GM12878 (cell line): ENCODE measurements around the gene MBOAT2. TPM values are rescaled to one million over a fixed set of nuclear protein-coding genes. Genes with fewer than 3 reads are reported as not detected.

Experiments
- ATAC-seq: fragments of 200-7000 bp; cut with Tn5 transposase; 3 replicates; pipeline ENCODE4 v1.9.1; 2020; ENCODE audit warnings: mild to moderate bottlenecking, moderate library complexity
- BruUV-seq: library from RNA; stranded (reverse); fragments of 400-500 nt; replicated peaks from 2 replicates; lab custom pipeline; 2021; lab: Mats Ljungman, UMichigan
- CTCF ChIA-PET: fragments of 300-600 bp; sonication (Branson Sonifier 250); formaldehyde crosslinking; extraction: SDS; loops from one replicate; lab custom pipeline; 2021; ENCODE audit warnings: inconsistent platforms; lab: Yijun Ruan, JAX
- POLR2A ChIA-PET: fragments of 350-600 bp; formaldehyde crosslinking; extraction: SDS; loops from one replicate; lab custom pipeline; 2021; ENCODE audit warnings: inconsistent platforms; lab: Charles Lee
- RAD21 ChIA-PET: fragments of 300-600 bp; sonication (Branson Sonifier 250); formaldehyde crosslinking; loops from one replicate; lab custom pipeline; 2023; ENCODE audit warnings: antibody characterized with exemption; ENCODE audit not compliant: unreplicated experiment; lab: Charles Lee
- SMC1A ChIA-PET: fragments of 300-600 bp; sonication (Branson Sonifier 250); formaldehyde crosslinking; loops from one replicate; lab custom pipeline; 2023; ENCODE audit not compliant: unreplicated experiment, uncharacterized antibody; lab: Charles Lee
- DNase-seq: peaks from one replicate; pipeline ENCODE4 v3.0.0-alpha.2; 2011; ENCODE audit warnings: low read depth, low spot score
- FAIRE-seq: peaks from 3 replicates; lab custom pipeline; 2011; peaks lifted over from hg19 to GRCh38; lab: Jason Lieb, UNC
- H2AFZ ChIP-seq: 2 replicates; pipeline ENCODE4 v1.6.0; 2011; ENCODE audit warnings: low read depth, low read length, control low read depth; ENCODE audit not compliant: control insufficient read depth
- H3K27ac ChIP-seq: 2 replicates; pipeline ENCODE4 v1.5.1; 2011; ENCODE audit warnings: control low read depth; ENCODE audit not compliant: control insufficient read depth, insufficient read depth
- H3K27me3 ChIP-seq, 2 experiments: replicated peaks in 1 of 2; 2 replicates each; pipeline versions ENCODE4 v1.6.0 to v1.6.1; 2011; ENCODE audit warnings: low read length in 1 of 2; ENCODE audit not compliant: control insufficient read depth in 2 of 2, insufficient read depth in 2 of 2
- H3K36me3 ChIP-seq, 2 experiments: 2 replicates each; pipeline ENCODE4 v1.5.1; 2011; ENCODE audit warnings: low read length in 1 of 2; ENCODE audit not compliant: control insufficient read depth in 2 of 2, insufficient read depth in 2 of 2
- H3K4me1 ChIP-seq: 2 replicates; pipeline ENCODE4 v1.6.1; 2011; ENCODE audit warnings: mild to moderate bottlenecking, low read length, moderate library complexity, mixed read lengths; ENCODE audit not compliant: control insufficient read depth, insufficient read depth
- H3K4me2 ChIP-seq: 2 replicates; pipeline ENCODE4 v1.6.0; 2011; ENCODE audit warnings: control low read depth; ENCODE audit not compliant: control insufficient read depth, insufficient read depth
- H3K4me3 ChIP-seq: fragments of 200-600 bp; sonication (generic); 2 replicates; pipeline ENCODE4 v1.5.1; 2016
- H3K79me2 ChIP-seq: 2 replicates; pipeline ENCODE4 v1.6.0; 2011; ENCODE audit warnings: low read length; ENCODE audit not compliant: control insufficient read depth, insufficient read depth
- H3K9ac ChIP-seq: 2 replicates; pipeline ENCODE4 v1.8.0; 2011; ENCODE audit warnings: low read length, control low read depth, mixed read lengths; ENCODE audit not compliant: control insufficient read depth, insufficient read depth
- H3K9me3 ChIP-seq: replicated peaks from 3 replicates; pipeline ENCODE4 v1.5.1; 2011; ENCODE audit warnings: mild to moderate bottlenecking, low read length; ENCODE audit not compliant: control insufficient read depth, insufficient read depth
- H4K20me1 ChIP-seq: 2 replicates; pipeline ENCODE4 v1.6.0; 2011; ENCODE audit not compliant: control insufficient read depth, insufficient read depth
- BCL11A ChIP-seq: IDR thresholded peaks from 2 replicates; pipeline ENCODE4 v1.6.1; 2011; ENCODE audit warnings: low read depth, low read length
- FOS ChIP-seq: IDR thresholded peaks from 3 replicates; pipeline ENCODE4 v1.6.1; 2011; ENCODE audit warnings: borderline replicate concordance; ENCODE audit not compliant: insufficient read length; ENCODE audit errors: extremely low read depth
- LARP7 ChIP-seq: fragments of 450-650 bp; IDR thresholded peaks from 2 replicates; pipeline ENCODE4 v1.6.1; 2017; ENCODE audit warnings: mild to moderate bottlenecking
- NR2F1 ChIP-seq: fragments of 450-650 bp; conservative IDR thresholded peaks from 2 replicates; pipeline ENCODE4 v1.6.1; 2017; ENCODE audit warnings: mild to moderate bottlenecking
- SPI1 ChIP-seq: IDR thresholded peaks from 2 replicates; pipeline ENCODE4 v1.6.1; 2011; ENCODE audit warnings: low read depth, mild to moderate bottlenecking, low read length, moderate library complexity, borderline replicate concordance; ENCODE audit not compliant: insufficient read depth
- YY1 ChIP-seq: IDR thresholded peaks from 2 replicates; pipeline ENCODE4 v1.6.1; 2011; ENCODE audit warnings: low read depth, mild to moderate bottlenecking, low read length
- WGBS: methylation state at CpG from one replicate; pipeline ENCODE4 v1.1.6; 2016; ENCODE audit warnings: low lambda C conversion rate; ENCODE audit not compliant: insufficient replicate concordance, insufficient coverage; ENCODE audit errors: missing lambda C conversion rate; 5-methylcytosine and 5-hydroxymethylcytosine counted together
- in situ Hi-C: fragments of 300-500 bp; cut with MboI; formaldehyde crosslinking; loops from 9 replicates; pipeline ENCODE4 v1.14.3; 2018; ENCODE audit warnings: mixed read lengths
- intact Hi-C: fragments of 100-400 bp; cut with micrococcal nuclease; formaldehyde crosslinking; loops from one replicate; pipeline ENCODE4 v1.14.2; 2022; ENCODE audit not compliant: unreplicated experiment
- polyA plus RNA-seq, 11 experiments: library from polyadenylated mRNA; depleted of rRNA in 4 of 11; unstranded in 6 of 11; stranded (reverse) in 5 of 11; fragments of >200 nt; fragmentation: Nextera tagmentation in 4 of 11; fragmentation: Illumina TruSeq in 1 of 11; extraction: Ambion mirVana in 4 of 11; extraction: Trizol in 1 of 11; gene quantifications; 1 replicate in 1 of 11; 2 replicates in 10 of 11; pipeline versions ENCODE4 v1.2.1 to v1.2.3, GENCODE V29; 2011 to 2016; ENCODE audit warnings: inconsistent platforms in 2 of 11, missing spikeins in 2 of 11, low read depth in 1 of 11
- total RNA-seq, 4 experiments: library from RNA; depleted of rRNA in 3 of 4; stranded (reverse); fragments of >200 nt in 3 of 4; fragmentation: Illumina TruSeq in 1 of 4; extraction: Trizol in 1 of 4; gene quantifications; 2 replicates each; pipeline versions ENCODE4 v1.2.1 to v1.2.3, GENCODE V29; 2013 to 2021
- TF ChIP-seq, protein P1 (sequence below): fragments of 150-350 bp; IDR thresholded peaks from 2 replicates; pipeline ENCODE4 v1.6.1; 2014; ENCODE audit warnings: mild to moderate bottlenecking, low read depth, low read length
- TF ChIP-seq, protein P2 (sequence below): fragments of 450-650 bp; IDR thresholded peaks from 2 replicates; pipeline ENCODE4 v1.6.1; 2017; ENCODE audit warnings: low read depth, mild to moderate bottlenecking, moderate library complexity

Gene MBOAT2
- total and polyA plus RNA-seq, 10 of the 15 experiments (the other 5 are each of a cell fraction or from before 2014, with no cell fraction given): 0.08 to 40.6 (median 1.8) TPM

DNA sequence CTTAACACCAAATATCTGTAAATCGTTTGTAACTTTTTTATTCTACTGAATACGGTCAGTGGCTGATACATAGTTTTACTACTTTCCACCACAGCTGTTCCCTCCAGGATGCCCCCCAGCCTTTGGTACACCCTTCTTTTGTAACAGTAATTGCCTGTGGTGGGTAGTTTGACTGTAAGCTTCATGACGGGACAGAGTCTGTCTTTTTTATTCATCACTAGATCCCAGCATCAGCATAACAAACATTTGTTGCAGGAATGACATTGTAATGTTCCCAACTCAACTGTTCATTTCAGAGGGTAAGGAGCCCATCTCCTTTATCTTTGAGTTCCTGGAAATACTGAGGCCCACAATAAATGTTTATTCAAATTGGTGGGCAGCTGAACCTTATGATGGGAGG lies 67.5 kb downstream of the MBOAT2 start:
- Histone ChIP-seq H3K9ac (no peak overlapping the region), H3K36me3 (peaks cover 0 to 3% of the 10 kb centered on the region in 2 experiments; a peak in 2 of 4 replicates), H3K79me2 (no peaks in the 10 kb centered on the region), H3K9me3 (no peaks in the 10 kb centered on the region), H3K27me3 (no peaks in the 10 kb centered on the region), H3K4me2 (no peak overlapping the region), H3K4me1 (no peaks in the 10 kb centered on the region), H3K4me3 (no peak overlapping the region), H4K20me1 (no peaks in the 10 kb centered on the region), H2AFZ (no peak overlapping the region), H3K27ac (no peak overlapping the region)
- ChIA-PET CTCF (interaction anchor here (0.8 to 2.2 kb wide), 2 partner anchors 10 to 201 kb away, joined by 3 to 6 read pairs; no protein-coding TSS in a partner anchor), POLR2A (no interaction called here), RAD21 (no interaction called here), SMC1A (interaction anchor here (1.9 kb wide), 1 partner anchor 10 kb away, joined by 5 read pairs; no protein-coding TSS in a partner anchor)
- TF ChIP-seq NR2F1 (no peak), YY1 (no peak), SPI1 (no peak), FOS (no peak), LARP7 (no peak), BCL11A (no peak)
- TF ChIP-seq, protein P1, sequence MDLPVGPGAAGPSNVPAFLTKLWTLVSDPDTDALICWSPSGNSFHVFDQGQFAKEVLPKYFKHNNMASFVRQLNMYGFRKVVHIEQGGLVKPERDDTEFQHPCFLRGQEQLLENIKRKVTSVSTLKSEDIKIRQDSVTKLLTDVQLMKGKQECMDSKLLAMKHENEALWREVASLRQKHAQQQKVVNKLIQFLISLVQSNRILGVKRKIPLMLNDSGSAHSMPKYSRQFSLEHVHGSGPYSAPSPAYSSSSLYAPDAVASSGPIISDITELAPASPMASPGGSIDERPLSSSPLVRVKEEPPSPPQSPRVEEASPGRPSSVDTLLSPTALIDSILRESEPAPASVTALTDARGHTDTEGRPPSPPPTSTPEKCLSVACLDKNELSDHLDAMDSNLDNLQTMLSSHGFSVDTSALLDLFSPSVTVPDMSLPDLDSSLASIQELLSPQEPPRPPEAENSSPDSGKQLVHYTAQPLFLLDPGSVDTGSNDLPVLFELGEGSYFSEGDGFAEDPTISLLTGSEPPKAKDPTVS: no peak
- TF ChIP-seq, protein P2, sequence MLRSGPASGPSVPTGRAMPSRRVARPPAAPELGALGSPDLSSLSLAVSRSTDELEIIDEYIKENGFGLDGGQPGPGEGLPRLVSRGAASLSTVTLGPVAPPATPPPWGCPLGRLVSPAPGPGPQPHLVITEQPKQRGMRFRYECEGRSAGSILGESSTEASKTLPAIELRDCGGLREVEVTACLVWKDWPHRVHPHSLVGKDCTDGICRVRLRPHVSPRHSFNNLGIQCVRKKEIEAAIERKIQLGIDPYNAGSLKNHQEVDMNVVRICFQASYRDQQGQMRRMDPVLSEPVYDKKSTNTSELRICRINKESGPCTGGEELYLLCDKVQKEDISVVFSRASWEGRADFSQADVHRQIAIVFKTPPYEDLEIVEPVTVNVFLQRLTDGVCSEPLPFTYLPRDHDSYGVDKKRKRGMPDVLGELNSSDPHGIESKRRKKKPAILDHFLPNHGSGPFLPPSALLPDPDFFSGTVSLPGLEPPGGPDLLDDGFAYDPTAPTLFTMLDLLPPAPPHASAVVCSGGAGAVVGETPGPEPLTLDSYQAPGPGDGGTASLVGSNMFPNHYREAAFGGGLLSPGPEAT: no peak
- 70% methylated on average over 3 of the region's 3 CpGs for WGBS
- ATAC-seq: no peak
- intact Hi-C loops (no loop called here), in situ Hi-C loops (no loop called here)
- BruUV-seq: no TSS peak
- FAIRE-seq: no peak
- no peak for DNase-seq
